ENCODE results near the gene RNF157.

DNA sequence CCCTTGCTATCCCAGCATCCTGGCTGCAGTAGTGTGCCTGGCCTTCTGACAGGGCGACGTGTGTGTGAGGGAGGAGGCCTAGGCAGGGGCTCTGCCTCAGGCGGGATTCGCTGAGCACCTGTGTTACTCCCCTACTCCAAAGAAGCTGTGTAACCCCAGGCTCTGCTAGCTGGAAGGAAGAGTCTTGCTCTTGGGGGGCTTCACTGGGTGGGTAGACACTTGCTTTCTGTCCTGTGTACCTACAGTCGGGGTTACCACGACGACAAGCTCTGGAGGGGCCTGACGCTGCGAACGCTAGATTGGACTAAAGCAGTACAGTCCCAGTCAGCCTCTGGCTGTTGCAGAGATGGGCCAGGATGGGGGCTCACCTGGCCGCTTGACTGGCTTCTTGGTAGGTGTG, 146.2 kb downstream of the RNF157 start:
- TF ChIP-seq L3MBTL2 (conservative IDR thresholded peaks at IDR 0.05), result no peak
- TF ChIP-seq NFRKB (IDR thresholded peaks at IDR 0.05), result no peak
- no peak for TF ChIP-seq ARNT (IDR thresholded peaks at IDR 0.05)
- no peak for TF ChIP-seq SP1 (IDR thresholded peaks at IDR 0.05)
- TF ChIP-seq SUZ12 (IDR thresholded peaks at IDR 0.05), result no peak
- TF ChIP-seq ZNF384 (IDR thresholded peaks at IDR 0.05), result no peak

Data from HEK293T (cell line).